SIG-M5 treated with dmso at 0.1 percent for 504 hours (cell line): ENCODE results near the gene FREM2.

Source experiments
- DNase-seq: peaks from one replicate; lab custom pipeline; 2025; ENCODE audit not compliant: unreplicated experiment; lab: John Stamatoyannopoulos, UW

Gene FREM2

DNA sequence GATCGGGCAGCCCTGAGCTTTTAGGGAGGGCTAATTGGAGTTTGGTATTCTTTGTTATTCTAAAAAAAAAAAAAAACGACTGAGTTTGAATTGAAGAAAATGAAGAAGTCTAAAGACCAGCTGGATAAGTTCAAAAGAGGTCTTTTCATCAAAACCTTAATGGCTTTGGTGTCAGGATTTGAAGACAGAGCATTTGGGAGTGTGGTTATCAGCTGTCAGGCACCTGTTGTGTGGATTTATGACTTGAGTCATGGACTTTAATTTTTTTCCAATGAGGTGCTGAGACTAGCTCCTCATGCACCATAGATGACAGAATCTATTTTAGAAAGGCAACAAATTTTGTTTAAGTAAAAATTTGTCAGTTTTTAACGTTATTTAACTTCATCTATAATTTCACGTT lies 72.5 kb downstream of the FREM2 start:
- DNase-seq = no peak

DNA sequence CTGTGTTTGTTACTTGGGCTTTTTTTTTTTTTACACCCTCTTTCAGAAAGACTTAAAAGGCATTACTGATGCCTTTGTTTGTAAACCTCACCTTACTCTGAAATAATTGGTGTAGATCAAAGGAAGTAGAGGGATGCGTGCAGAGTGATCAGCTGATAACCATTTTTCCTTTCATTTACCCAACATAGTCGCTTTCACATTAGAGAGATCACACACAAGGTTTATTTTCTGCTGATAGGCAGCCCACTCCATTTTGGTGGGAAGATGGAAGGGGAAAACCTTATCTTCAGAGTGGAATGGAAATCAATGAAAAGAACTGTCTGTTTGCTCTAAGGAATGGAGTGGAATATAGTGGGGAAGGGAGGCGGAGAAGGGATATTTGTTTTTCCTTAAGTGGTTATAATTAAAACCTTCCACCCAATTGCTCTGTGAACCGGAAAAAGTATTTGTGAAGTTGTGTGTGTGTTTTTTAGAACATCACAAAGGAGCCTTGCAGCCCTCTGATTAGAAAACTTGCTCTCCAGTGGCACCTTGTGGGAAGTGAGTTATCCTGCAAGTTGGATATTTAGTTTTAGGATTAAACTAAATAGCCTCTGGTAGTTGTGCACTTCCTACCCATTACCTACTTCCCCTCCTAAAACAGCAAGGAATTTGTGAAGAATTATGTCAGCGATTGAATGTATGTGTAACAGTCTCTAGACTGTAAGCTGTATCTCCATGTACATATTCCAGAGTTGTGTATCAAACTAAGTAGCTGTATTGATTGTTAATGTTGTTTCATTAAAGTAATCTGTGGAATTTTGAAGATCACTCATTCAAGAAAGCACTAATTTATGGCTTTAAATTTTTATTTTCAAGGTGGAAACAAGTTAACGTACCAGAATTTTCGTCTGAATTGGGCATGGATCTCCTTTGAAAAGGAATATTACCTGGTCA lies 76.8 kb downstream of the FREM2 start:
- DNase-seq = peak; percentile 18

DNA sequence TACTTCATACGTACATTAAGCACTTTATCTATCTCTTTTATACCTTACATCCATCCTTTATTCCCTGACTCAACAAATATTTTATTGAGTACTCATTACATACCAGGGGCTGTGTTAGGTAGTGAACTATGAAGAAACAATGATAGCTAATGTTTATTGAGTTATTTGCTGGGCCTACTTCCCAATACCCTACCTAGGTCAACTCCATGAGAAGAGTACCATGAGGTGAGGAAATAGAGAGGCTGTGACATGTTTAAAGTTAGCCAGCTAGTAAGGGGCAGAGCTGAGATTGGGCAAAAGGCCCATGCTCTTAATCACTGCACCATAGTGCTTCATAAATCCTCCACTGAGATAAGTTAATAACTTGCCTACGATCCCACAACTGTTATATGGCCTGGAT lies 79.9 kb downstream of the FREM2 start:
- no peak for DNase-seq

DNA sequence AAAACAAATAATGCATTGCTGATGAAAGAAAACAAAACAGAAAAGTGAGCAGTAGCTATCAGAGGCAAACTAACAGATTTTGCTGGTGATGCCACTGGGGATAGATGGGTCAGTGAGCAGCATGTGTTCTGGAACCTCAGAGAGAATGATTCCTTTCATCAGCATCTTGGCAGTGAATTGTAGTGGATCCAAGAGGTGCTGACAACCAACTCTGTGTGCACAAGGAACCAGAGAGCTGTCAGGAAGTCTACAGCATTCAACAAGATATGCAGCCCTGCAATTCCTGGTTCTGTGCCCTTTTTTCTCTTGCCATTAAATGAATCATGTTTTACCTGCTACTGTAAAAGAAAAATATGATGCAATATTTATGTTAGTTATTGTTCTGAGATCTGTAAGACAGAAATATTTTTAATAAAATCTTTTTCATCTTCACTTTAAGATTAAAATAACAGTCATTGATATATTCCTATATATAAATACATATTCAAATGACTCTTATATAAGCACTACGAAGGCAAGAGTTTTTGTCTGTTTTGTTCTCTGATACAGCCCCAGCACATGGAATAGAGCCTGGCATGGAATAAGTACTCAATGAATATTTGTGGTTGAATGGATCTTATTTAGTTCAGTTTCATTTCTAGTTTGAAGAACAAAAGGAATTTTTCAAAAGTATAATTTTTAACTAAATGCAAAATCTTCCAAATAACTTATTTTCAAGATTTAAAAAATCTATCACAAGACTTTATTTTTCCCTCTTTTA lies 80.8 kb downstream of the FREM2 start:
- no peak for DNase-seq

DNA sequence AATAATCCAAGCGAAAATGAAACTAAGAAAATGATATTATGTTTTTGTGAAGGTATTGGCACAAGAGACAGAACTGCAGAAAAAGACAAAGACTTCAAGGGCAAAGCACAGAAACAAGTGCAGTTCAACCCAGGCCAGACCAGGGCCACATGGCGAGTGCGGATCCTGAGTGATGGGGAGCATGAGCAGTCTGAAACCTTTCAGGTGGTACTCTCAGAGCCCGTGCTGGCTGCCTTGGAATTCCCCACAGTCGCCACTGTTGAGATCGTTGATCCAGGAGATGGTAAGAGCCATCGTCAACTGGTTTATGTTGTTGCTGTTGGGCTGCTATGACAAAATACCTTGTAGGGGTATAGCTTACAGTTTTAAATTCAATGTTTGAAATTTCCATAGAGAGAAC lies 82.6 kb downstream of the FREM2 start:
- no peak for DNase-seq

DNA sequence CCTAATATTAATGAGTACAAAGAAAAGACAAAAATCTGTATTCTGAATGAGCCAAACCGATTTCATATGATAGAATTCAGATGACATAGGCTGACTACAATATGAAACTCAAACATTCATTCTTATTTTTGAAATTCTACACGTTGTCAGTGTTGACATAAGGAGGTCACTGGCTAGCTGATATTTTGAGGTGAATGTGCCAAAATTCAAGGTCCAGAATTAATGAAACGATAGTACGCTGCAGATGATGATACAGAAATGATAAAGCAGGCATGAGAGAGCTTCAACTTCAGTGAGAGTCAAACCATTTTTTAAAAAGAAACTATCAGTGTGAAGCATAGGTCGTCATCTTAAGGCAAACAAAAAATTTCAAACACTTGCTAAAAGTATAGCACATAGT lies 88.2 kb downstream of the FREM2 start:
- no peak for DNase-seq

DNA sequence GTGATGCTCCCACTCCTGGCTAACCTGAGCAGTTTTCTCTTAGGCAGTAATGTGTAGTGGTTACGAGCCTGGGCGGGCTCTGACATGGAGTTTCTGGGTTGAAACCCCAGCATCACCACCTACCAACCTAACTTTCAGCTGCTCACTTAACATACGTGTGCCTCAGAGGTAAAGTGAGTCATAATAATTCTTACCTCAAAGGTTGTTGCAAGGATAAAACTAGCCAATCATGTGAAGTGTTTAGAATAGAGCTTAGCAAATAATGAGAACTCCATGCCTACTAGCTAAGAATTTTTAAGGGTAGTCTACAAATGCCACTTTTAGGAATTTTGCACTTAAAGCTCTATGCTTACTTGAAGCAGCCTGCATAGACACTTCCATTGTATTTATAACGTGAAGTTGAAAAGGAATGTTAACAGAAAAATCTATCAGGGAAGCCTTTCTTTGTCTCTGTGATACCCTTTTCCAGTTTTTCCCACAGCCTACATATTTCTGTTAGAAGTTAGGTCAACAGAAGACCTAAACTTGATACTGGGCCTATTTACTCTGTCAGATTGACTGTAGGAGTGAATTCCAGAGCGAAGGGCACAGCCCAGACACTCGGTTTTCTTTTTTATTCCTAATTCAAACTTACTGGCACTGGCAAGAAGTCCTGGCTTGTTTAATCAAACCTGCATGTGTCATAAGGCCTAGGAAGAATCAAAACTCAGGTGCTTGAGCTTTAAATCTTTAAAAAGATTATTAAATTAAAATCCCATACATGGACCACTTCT lies 90.7 kb downstream of the FREM2 start:
- no peak for DNase-seq

DNA sequence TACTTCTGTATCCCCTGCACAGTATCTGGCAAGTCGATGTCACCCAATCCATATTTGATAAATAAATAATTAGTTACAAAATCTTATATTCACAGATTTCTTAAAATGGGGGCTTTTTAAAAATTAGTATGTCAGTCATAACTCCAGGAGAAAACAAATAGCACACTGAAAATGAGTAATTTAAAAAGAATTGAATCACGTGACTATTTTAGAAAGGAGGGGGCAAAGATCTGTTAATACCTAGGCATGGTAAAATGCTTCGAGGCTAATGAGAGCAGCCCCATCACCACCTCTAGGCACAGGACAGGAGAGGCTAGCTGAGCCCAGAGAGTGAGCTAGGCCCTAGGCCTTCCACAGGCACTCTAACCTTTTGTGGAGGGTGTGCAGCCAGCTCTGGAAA lies 94.7 kb downstream of the FREM2 start:
- no peak for DNase-seq

DNA sequence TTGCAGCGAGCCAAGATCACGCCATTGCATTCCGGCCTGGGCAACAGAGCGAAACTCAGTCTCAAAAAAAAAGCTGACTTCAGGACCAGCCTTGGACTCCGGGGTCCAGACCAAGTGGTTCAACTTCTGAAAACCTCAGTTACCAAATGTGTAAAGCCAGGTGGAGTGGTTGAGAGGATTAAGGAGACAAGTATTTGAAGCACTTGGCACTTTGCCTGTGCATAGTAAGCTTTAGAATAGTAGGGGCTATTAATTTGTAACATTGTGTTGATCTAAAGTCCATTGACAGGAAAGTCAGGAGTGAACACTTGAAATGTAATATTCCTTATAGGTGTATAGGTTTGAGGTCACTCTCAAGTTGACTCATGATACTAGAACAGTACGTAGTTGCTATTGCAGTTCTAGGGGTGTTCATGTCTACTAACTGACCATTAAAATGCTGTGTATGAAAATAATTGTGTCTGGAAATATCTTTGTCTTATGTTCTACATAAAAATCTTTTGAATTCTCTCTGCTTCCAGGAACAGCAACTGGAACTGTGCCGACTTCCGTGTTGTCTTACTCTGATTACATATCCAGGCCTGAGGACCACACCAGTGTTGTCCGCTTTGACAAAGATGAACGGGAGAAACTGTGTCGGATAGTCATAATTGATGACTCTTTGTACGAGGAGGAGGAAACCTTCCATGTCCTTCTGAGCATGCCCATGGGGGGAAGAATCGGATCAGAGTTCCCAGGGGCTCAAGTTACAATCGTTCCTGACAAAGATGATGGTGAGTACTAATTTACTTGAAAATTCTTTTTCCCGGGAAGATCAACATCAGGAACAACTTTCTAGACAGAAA lies 97.4 kb downstream of the FREM2 start:
- DNase-seq = no peak

DNA sequence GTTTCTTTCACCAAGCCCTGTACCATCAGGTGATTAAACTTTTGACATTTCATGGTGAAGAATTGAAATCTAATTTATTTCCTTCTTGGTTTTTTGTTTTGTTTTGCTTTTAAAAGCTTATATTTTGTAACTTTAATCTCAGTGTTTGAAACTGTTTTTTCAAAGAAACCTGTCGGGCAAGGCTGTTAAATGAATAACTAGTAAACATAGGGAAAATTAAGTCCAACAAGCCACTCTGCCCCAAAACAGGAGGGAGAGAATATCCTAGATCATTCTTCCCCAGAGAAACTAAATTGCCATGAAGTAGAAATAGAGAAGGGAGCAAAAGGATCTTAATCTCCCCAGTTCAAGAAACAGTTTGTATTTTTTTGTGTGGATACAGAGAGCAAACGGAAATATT lies 98.2 kb downstream of the FREM2 start:
- DNase-seq = no peak

DNA sequence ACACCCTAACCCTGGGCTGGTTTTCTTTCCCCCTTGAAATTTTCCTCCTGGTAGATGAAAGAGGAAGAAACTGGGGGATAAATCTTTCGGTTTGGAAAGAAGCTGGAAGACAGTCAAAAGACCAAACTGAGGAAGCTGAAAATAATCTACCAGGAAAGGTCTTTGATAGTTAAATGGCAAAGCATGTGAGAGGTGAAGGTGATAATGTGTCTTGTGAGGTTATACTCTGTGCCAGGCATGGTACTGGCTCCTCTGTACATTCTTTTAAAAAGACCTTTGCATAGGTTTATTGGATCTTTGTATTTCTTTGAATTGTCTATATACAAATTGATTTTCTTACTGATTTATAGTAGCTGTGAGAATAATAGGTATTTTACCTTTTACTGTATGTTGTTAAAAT lies 98.6 kb downstream of the FREM2 start:
- no peak for DNase-seq

DNA sequence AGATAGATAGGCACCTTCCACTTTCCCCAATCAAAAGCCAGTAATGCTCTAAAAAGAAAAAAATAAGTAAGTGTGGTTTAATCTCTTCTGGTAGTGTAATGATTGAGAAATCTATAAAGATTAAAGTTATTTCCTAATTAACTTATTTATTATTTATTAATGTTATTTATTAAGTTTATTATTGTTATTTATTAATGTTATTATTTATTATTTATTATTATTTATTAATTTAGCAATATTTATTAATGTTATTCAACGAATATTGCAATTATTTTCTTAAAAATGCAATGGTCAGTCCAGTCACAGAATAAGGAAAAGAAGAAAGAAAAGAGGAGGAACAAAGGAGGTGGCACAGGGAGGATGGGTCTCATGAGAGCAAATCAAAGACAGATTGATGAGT lies 100.7 kb downstream of the FREM2 start:
- DNase-seq = no peak

DNA sequence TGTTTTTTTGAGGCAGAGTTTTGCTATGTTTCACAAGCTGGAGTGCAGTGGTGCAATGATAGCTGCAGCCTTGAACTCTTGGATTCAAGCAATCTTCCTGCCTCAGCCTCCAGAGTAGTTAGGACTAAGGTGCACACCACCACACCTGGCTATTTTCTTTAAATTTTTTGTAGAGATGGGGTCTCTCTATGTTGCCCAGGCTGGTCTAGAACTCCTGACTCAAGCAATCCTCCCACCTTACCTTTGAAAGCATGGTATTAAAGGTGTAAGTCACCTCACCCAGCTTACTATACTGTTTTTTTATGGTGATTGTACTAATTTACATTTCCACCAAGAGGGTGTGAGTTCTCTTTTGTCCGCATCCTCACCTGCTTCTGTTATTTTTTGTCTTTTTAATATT lies 110.0 kb downstream of the FREM2 start:
- no peak for DNase-seq

DNA sequence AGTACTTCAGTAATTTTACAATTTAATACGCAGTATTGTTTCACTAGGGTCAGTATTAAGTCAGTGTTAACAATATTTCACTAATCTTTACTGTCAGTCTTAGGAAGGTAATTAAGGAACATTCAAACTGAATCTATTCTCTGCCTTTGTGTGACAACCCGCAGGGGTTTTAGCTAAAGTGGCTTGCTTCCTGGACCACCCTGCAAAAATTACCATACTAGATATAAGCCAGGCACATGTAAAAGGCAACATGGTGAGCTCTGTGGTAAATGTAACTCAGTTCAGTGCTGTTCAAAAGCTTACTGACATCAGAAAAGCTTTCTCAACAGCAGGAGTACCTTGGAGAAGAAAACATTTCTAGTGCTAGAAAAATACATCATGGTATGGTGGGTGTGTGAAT lies 116.7 kb downstream of the FREM2 start:
- DNase-seq = no peak

DNA sequence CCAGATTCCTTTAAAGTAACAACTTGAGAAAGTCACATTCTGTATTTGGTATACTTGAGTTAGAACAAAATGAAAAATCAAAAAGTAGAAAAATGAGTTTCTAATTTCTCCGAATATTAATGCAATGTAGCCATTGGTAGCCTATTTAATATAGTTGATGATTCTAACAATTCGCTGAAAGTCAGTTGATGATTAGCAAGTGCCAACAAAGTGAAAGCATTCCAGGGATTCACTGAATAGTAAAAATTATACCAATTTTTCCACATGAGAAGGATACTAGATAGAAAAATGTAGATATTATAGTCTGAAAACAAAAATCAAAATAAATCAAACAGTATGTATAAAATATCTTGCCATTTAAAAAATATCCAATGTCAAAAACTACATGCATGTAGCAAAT lies 117.2 kb downstream of the FREM2 start:
- no peak for DNase-seq

DNA sequence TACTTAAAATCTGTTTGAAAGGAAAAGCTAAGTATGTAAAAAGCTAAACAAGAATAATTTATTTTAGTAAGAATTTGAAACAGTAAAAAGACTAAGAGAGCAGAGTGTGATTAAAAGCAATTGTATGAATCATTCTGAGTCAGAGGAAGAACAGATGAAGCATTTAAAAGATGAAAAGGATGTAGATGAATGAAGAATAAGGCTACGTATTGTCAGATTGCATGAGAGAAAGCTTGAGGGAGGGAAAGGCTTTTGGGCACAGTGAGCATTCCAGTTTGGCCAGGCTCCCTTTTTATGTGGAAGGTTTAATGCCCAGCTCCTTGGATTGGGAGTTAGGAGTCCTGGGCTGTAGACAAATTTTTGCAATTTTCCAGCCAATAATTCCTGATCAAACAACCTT lies 117.7 kb downstream of the FREM2 start:
- DNase-seq = no peak

DNA sequence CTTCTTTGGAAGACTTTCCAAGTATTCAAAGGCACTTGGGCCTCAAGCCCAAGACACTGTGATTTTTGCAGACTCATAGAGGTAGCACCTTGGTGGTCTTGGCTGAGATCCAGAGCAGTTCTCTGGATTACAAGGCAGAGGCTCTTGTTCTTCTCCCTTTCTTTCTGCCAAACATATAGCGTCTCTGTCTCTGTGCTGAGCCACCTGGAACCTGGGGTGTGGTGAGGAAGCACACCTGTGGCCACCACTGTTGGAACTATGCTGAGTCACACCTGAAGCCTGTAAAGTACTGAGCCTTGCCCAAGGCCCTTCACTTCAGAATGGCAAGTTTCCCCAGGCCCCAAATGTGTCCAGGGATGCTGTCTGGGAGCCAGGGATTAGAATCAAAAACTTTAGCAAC lies 127.5 kb downstream of the FREM2 start:
- no peak for DNase-seq

DNA sequence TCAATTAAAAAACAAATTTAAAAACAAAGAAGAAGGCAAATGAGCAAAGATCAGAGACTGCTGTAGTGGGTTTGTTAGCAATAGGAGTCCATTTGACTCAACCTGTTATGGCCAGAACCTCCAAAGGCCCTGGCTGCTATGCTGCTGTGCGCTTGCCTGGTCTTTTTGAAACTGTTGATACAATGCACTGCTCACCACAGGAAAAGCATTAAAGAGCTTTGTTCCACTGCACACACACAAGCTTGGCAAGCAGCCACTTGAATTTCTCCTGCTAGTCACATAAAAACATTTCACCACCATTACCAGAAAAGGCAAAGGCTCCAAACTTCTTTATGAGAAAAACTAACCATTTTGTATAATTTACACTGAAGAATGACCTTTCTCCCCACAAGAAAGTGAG lies 132.2 kb downstream of the FREM2 start:
- no peak for DNase-seq

DNA sequence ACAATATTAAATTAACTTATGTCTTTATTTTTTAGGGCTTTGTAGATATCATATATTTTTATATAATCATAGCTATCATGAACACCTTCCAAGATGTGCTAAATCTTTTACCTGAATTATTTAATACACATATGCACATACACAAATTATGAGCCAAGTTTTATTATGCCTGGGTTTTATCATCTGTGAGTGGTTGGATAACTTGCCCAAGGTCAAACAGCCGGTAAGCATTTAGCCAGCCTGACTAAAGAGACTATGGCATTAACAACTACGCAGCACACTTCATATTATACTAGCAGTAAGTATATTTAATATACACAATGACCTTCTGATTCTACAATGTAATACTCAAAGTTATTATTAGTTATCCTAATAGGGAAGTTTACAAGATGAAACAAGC lies 132.7 kb downstream of the FREM2 start:
- no peak for DNase-seq

DNA sequence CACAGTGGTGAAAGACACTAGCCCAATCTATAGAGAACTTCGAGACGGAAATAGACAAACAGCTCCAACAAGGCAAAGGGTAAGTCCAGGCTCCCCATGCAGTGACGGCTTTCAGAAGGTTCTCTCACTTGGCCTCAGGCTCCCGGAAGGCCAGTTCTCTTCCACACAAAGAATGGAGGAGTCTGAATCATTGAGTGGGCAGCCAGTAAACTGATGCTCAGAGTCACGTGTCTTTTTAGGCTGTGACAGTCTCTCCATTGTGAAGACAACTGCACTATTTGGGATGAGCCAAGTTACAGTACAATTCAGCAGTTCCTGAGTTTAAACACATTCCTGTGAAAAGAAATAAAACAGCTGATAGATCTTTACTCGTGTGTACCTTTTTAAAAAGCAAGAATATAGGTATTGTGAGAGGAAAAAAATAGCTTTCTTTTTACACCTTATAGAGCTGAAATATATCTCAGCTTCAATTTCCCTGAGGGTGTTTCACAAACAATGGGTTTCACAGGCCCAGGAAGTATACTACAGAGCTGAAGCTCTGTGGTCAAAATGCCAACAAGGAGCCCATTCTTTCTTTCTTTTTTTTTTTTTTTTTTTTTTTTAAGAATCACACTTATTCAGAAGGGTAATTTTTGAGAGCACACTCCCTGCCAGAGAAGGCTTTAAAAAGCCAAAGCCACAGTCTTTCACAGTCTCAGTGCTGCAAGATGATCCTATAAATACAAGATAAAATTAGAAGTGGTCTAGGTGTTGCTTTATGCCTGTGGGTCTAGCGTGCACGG lies 135.1 kb downstream of the FREM2 start:
- DNase-seq = no peak
